ENCODE data around the gene MVB12B.

Gene MVB12B

GRCh38 chr9:126399251-126399650, 72.6 kb downstream of the MVB12B start:
- in situ Hi-C loops (cut with MboI; ENCODE audit: low pct_unique_long_range_greater_than_20kb, low sequenced_read_pairs, unreplicated experiment): no loop called here
- TF ChIP-seq CTCF (IDR thresholded peaks at IDR 0.05; ENCODE audit: extremely low read depth, insufficient read depth, missing control alignments): no peak
- no peak for DNase-seq (ENCODE audit: low spot score)

DNA sequence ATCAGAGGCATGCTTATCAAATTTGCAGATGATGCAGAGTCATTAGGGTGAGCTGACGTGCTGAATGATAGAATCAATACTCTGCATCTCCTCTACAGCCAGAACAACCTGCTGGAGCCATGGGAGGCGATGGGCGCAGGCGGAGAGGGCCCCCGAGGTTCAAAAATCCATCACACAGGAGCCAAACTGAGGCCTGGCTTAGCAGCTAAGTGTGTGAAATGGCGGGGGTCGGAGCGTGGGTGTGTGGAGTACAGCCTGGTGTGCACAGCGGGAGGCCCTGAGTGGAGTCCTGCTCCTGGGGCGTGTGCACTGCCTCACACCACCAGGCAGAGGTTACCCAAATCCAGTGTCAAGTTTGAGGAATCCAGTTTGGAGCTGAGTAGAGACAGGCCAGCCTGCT, 73.2 kb downstream of the MVB12B start:
- no peak for TF ChIP-seq CTCF (IDR thresholded peaks at IDR 0.05; ENCODE audit: extremely low read depth, insufficient read depth, missing control alignments)
- in situ Hi-C loops (cut with MboI; ENCODE audit: low pct_unique_long_range_greater_than_20kb, low sequenced_read_pairs, unreplicated experiment): no loop called here
- no peak for DNase-seq (ENCODE audit: low spot score)

DNA sequence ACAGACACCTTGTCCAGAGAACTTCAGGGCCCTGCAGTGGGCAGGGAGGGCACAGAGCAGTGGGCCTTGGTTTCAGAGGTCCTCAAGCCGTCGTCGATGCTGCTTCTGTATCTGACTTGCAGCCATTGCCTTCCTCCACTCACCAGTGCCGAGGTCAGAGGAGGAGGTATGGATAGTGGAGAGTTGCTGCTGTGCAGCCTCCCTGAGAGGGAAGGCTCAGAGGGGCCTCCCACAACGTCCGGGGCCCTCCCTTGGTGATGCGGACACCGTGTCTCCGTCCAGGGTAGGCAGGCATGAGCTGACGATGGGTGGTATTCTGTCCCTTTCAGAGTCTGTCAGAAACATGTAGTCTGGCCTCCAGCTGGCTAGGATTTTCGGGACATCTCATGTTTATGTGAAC, 73.9 kb downstream of the MVB12B start:
- DNase-seq (ENCODE audit: low spot score): no peak
- no peak for TF ChIP-seq CTCF (IDR thresholded peaks at IDR 0.05; ENCODE audit: extremely low read depth, insufficient read depth, missing control alignments)
- in situ Hi-C loops (cut with MboI; ENCODE audit: low pct_unique_long_range_greater_than_20kb, low sequenced_read_pairs, unreplicated experiment): no loop called here

GRCh38 chr9:126401107-126401506, 74.5 kb downstream of the MVB12B start:
- no peak for TF ChIP-seq CTCF (IDR thresholded peaks at IDR 0.05; ENCODE audit: extremely low read depth, insufficient read depth, missing control alignments)
- DNase-seq (ENCODE audit: low spot score): no peak
- in situ Hi-C loops (cut with MboI; ENCODE audit: low pct_unique_long_range_greater_than_20kb, low sequenced_read_pairs, unreplicated experiment): no loop called here

- TF ChIP-seq CTCF (IDR thresholded peaks at IDR 0.05; ENCODE audit: extremely low read depth, insufficient read depth, missing control alignments): no peak
- in situ Hi-C loops (cut with MboI; ENCODE audit: low pct_unique_long_range_greater_than_20kb, low sequenced_read_pairs, unreplicated experiment): no loop called here
- DNase-seq (ENCODE audit: low spot score): no peak
These were observed 75.0 kb downstream of the MVB12B start for GRCh38 chr9:126401581-126401980.

DNA sequence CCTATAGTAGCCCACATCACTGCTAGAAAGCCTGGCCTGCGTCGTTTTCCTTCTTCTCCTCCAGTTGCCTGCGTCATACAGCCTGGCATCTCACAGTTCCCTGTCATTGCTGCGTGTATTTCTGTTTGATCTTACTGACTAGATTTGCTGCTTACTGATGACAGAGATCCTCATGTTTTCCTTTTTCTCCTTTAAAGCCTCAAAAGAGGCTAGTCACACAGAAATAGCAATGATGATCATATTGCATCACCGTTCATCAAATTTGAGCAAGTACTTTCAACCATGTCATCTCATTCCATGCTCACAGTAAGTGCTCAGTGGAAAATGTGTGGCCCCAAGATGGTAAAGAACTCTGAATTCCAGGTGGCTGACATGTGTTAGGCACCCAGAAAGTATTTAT, 76.8 kb downstream of the MVB12B start:
- in situ Hi-C loops (cut with MboI; ENCODE audit: low pct_unique_long_range_greater_than_20kb, low sequenced_read_pairs, unreplicated experiment): no loop called here
- no peak for DNase-seq (ENCODE audit: low spot score)
- TF ChIP-seq CTCF (IDR thresholded peaks at IDR 0.05; ENCODE audit: extremely low read depth, insufficient read depth, missing control alignments): no peak

DNA sequence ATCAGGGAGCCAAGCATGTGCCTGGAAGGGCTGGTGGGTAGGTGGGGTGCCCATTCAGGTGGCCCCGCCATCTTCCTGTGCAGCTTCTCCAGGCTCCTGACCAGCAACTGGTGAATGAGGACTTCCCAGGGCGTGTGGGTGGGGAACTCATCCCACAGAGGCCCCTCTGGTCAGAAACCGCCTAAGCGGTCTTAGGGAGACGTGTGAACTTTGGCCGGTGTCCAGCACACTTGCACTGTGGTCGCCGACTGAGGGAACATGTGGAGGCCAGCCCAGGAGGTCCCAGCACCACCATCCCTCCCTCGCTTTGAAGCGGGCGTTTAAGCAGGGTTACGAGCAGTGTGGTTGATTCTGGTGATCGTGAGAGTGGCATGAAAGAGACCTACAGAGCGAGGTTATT, 77.8 kb downstream of the MVB12B start:
- DNase-seq (ENCODE audit: low spot score): no peak
- no peak for TF ChIP-seq CTCF (IDR thresholded peaks at IDR 0.05; ENCODE audit: extremely low read depth, insufficient read depth, missing control alignments)
- in situ Hi-C loops (cut with MboI; ENCODE audit: low pct_unique_long_range_greater_than_20kb, low sequenced_read_pairs, unreplicated experiment): no loop called here
